Sigmoid colon (tissue), 4 donors: ENCODE results near the gene MICAL1.

ENCODE experiments used
- CTCF ChIP-seq, 4 experiments: fragments of 450-650 bp in 3 of 4; fragments of 200-600 bp in 1 of 4; IDR thresholded peaks; one replicate each; pipeline ENCODE4 v1.5.1; 2016 to 2019; ENCODE audit warnings: antibody characterized with exemption in 4 of 4, mild to moderate bottlenecking in 3 of 4, moderate library complexity in 2 of 4
- POLR2A ChIP-seq, 2 donors: fragments of 450-650 bp; IDR thresholded peaks; one replicate each; pipeline ENCODE4 v1.6.1; 2016; ENCODE audit warnings: antibody characterized with exemption in 2 of 2, mild to moderate bottlenecking in 2 of 2, moderate library complexity in 2 of 2
- POLR2AphosphoS5 ChIP-seq, 4 donors: sonication (generic); formaldehyde crosslinking; IDR thresholded peaks; one replicate each; pipeline ENCODE4 v1.6.1; 2017; ENCODE audit warnings: antibody characterized with exemption in 4 of 4

- TF ChIP-seq POLR2AphosphoS5 (IDR thresholded peaks at IDR 0.05) (no peak), POLR2A (IDR thresholded peaks at IDR 0.05) (no peak), CTCF (IDR thresholded peaks at IDR 0.05) (no peak)
Observed at GRCh38 chr6:109466212-109466923, 10.8 kb upstream of the MICAL1 start.
